Glutamatergic neuron (in vitro differentiated cells): Measurements from ENCODE around the gene MSMB. TPM values are rescaled to one million over a fixed set of nuclear protein-coding genes. Genes with fewer than 3 reads are reported as not detected.
"Not testable (repeated sequence)": the region's sequence is repeated elsewhere in the genome, so short reads cannot be mapped to it uniquely, and the experiment has no call there.

Experiments used
- DNase-seq: peaks from one replicate; pipeline ENCODE4 v3.0.0; 2022
- H3K27ac Mint-ChIP-seq: one replicate; pipeline ENCODE4 v1.8.0; 2020; ENCODE audit warnings: mild to moderate bottlenecking, mixed read lengths, inconsistent platforms; ENCODE audit not compliant: unreplicated experiment
- H3K27me3 Mint-ChIP-seq: one replicate; pipeline ENCODE4 v1.8.0; 2020; ENCODE audit warnings: mild to moderate bottlenecking, moderate library complexity, mixed read lengths, inconsistent platforms; ENCODE audit not compliant: unreplicated experiment
- H3K36me3 Mint-ChIP-seq: one replicate; pipeline ENCODE4 v1.8.0; 2020; ENCODE audit warnings: mild to moderate bottlenecking, mixed read lengths, inconsistent platforms; ENCODE audit not compliant: unreplicated experiment
- H3K4me1 Mint-ChIP-seq: one replicate; pipeline ENCODE4 v1.8.0; 2020; ENCODE audit warnings: mild to moderate bottlenecking, low read depth, mixed read lengths, inconsistent platforms; ENCODE audit not compliant: unreplicated experiment
- H3K4me3 Mint-ChIP-seq: one replicate; pipeline ENCODE4 v1.8.0; 2020; ENCODE audit warnings: mild to moderate bottlenecking, mixed read lengths, inconsistent platforms; ENCODE audit not compliant: unreplicated experiment
- H3K9me3 Mint-ChIP-seq: one replicate; pipeline ENCODE4 v1.8.0; 2020; ENCODE audit warnings: mild to moderate bottlenecking, moderate library complexity, mixed read lengths, inconsistent platforms; ENCODE audit not compliant: unreplicated experiment
- CTCF ChIP-seq: fragments of 200-600 bp; sonication (generic); IDR thresholded peaks from one replicate; pipeline ENCODE4 v1.5.0; 2021; ENCODE audit not compliant: partially characterized antibody, unreplicated experiment
- total RNA-seq: library from RNA; stranded (reverse); fragmentation: NEBNext Ultra II Directional; extraction: Animal tissue kit (Norgen Biotek cat#: 25700); gene quantifications from one replicate; pipeline ENCODE4 v1.2.1, GENCODE V29; 2021; ENCODE audit not compliant: unreplicated experiment

MSMB gene
- total RNA-seq, 1 donor from 2014 or later = not detected

GRCh38 chr10:46068117-46068516, 22.0 kb upstream of the MSMB start:
- DNase-seq = no peak
- no peaks in the 10 kb centered on the region for H3K27me3 Mint-ChIP-seq
- H3K9me3 Mint-ChIP-seq = peaks cover 1% of the 10 kb centered on the region
- no peaks in the 10 kb centered on the region for H3K36me3 Mint-ChIP-seq
- no peak overlapping the region for H3K27ac Mint-ChIP-seq
- no peak overlapping the region for H3K4me3 Mint-ChIP-seq
- no peaks in the 10 kb centered on the region for H3K4me1 Mint-ChIP-seq
- no peak for TF ChIP-seq CTCF

DNA sequence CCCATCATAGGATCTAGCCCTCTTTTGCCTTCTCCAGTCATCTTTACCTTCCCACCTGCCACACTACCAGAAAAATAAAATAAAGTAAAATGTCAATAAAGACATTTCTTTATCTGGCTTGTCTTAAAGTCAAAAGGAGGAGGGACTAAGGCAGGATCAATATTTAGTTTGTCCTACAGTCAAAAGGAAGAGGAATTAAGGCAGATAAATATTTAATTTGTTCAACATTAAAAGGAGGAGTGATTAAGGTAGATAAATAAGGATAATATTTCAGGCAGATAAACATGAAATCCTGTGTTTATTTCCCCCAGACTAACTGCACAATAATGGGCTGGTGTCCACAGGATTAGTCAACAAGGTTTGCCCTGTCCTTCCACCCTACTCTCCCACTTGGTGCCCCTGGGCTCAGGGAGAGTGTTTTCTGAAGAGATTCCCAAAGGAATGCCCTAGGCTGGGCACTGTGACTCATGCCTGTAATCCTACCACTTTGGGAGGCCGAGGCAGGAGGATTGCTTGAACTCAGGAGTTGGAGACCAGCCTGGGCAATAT, 18.3 kb upstream of the MSMB start:
- no peak overlapping the region for H3K27ac Mint-ChIP-seq
- no peaks in the 10 kb centered on the region for H3K36me3 Mint-ChIP-seq
- no peak for DNase-seq
- no peaks in the 10 kb centered on the region for H3K4me1 Mint-ChIP-seq
- peaks cover 1% of the 10 kb centered on the region for H3K9me3 Mint-ChIP-seq
- TF ChIP-seq CTCF = no peak
- no peak overlapping the region for H3K4me3 Mint-ChIP-seq
- no peaks in the 10 kb centered on the region for H3K27me3 Mint-ChIP-seq

GRCh38 chr10:46062723-46063428, 16.8 kb upstream of the MSMB start:
- TF ChIP-seq CTCF = no peak
- no peak overlapping the region for H3K4me3 Mint-ChIP-seq
- H3K27ac Mint-ChIP-seq = no peak overlapping the region
- no peaks in the 10 kb centered on the region for H3K36me3 Mint-ChIP-seq
- no peaks in the 10 kb centered on the region for H3K27me3 Mint-ChIP-seq
- peaks cover 1% of the 10 kb centered on the region for H3K9me3 Mint-ChIP-seq
- no peak for DNase-seq
- no peaks in the 10 kb centered on the region for H3K4me1 Mint-ChIP-seq

DNA sequence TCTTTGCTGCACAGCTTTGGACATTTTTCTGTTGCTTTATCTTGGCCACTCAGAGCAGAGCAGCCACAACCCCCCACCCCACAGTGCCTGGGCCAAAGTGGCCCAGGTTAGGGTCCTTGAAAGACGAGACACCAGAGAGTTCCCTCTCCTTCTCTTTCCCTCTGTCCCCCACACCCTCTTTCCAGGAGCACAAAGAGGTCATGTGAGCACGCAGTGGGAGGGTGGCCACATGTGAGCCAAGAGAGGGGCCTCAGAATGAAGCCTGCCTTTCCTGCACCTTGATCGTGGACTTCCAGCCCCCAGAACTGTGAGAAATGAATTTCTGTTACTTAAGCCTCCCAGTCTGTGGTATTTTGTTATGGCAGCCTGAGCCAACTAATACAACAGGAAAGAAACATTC, 14.6 kb upstream of the MSMB start:
- no peaks in the 10 kb centered on the region for H3K4me1 Mint-ChIP-seq

GRCh38 chr10:46057927-46058326, 11.9 kb upstream of the MSMB start:
- H3K36me3 Mint-ChIP-seq, H3K4me1 Mint-ChIP-seq, H3K27me3 Mint-ChIP-seq, H3K4me3 Mint-ChIP-seq, H3K27ac Mint-ChIP-seq, H3K9me3 Mint-ChIP-seq, DNase-seq: not testable (repeated sequence)

More for the DNA sequence above, 14.6 kb upstream of the MSMB start:
- no peak for DNase-seq
- H3K4me3 Mint-ChIP-seq = no peak overlapping the region
- H3K27ac Mint-ChIP-seq = no peak overlapping the region
- H3K36me3 Mint-ChIP-seq = no peaks in the 10 kb centered on the region
- H3K9me3 Mint-ChIP-seq = no peaks in the 10 kb centered on the region
- TF ChIP-seq CTCF = no peak
- H3K27me3 Mint-ChIP-seq = no peaks in the 10 kb centered on the region
